Prostate gland (tissue), 2 donors: Measurements from ENCODE around the gene LRIT3.

Source experiments
- POLR2AphosphoS5 ChIP-seq: sonication (generic); formaldehyde crosslinking; IDR thresholded peaks from one replicate; pipeline ENCODE4 v1.6.1; 2017; ENCODE audit warnings: antibody characterized with exemption
- TF ChIP-seq, protein P1 (sequence below), 4 experiments: fragments of 200-600 bp in 2 of 4; fragments of 450-650 bp in 2 of 4; sonication (generic) in 2 of 4; IDR thresholded peaks; 1 replicate in 3 of 4; 2 replicates in 1 of 4; pipeline ENCODE4 v1.5.1; 2016 to 2019; ENCODE audit warnings: antibody characterized with exemption in 4 of 4, mild to moderate bottlenecking in 2 of 4, moderate library complexity in 2 of 4

DNA sequence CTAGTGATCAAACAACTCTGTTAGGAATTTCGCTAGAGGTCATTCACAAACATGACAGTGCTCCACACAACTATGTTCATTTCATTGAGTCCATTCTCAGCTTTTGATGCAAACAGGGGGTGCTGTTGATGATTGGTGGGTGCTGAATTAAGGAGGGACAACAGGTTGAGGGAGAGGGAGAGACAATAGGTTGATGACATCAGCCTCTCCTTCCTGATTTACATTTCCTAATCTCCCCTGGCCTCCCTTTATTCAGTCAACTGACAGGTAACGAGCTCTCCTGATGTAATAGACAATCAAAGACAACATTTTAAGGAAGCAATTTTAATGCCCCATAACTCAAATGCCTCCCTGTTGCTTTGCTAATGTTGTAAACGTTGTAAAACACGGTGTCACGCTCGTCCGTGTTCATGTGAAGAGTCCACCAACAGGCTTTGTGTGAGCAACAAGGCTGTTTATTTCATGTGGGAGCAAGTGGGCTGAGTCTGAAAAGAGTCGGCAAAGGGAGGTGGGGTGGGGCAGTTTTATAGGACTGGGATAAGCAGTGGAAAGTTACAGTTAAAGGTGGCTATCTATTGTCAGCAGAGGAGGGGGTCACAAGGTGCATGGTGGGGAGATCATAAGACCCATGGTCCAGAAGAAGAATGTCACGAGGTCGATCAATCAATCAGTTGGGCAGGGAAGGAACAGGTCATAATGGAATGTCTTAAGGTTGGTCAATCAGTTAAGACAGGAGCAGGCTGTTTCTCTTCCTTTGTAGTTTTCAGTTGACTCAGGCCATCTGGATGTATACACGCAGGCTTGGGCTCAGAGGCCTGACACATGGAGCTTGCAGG lies 37.1 kb upstream of the LRIT3 start:
- TF ChIP-seq, protein P1, sequence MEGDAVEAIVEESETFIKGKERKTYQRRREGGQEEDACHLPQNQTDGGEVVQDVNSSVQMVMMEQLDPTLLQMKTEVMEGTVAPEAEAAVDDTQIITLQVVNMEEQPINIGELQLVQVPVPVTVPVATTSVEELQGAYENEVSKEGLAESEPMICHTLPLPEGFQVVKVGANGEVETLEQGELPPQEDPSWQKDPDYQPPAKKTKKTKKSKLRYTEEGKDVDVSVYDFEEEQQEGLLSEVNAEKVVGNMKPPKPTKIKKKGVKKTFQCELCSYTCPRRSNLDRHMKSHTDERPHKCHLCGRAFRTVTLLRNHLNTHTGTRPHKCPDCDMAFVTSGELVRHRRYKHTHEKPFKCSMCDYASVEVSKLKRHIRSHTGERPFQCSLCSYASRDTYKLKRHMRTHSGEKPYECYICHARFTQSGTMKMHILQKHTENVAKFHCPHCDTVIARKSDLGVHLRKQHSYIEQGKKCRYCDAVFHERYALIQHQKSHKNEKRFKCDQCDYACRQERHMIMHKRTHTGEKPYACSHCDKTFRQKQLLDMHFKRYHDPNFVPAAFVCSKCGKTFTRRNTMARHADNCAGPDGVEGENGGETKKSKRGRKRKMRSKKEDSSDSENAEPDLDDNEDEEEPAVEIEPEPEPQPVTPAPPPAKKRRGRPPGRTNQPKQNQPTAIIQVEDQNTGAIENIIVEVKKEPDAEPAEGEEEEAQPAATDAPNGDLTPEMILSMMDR (IDR thresholded peaks at IDR 0.05): no peak
- no peak for TF ChIP-seq POLR2AphosphoS5
